CD14-positive monocyte (primary cell): ENCODE data around the gene BDH1. TPM values are rescaled to one million over a fixed set of nuclear protein-coding genes. Genes with fewer than 3 reads are reported as not detected.

ENCODE experiments used
- DNase-seq, 3 donors: peaks; one replicate each; pipeline ENCODE4 v3.0.0-alpha.2; 2011 to 2022
- H2AFZ ChIP-seq: 2 replicates; pipeline ENCODE4 v1.6.0; 2012; ENCODE audit warnings: mild to moderate bottlenecking, low read depth, low read length, inconsistent platforms; ENCODE audit not compliant: insufficient read depth, poor library complexity, severe bottlenecking
- H3K27ac ChIP-seq, 2 donors: 1 replicate in 1 of 2; 2 replicates in 1 of 2; pipeline ENCODE4 v1.5.1; 2012 to 2013; ENCODE audit warnings: low read length in 2 of 2, control low read depth in 1 of 2, inconsistent platforms in 1 of 2, low read depth in 1 of 2, mild to moderate bottlenecking in 1 of 2
- H3K27me3 ChIP-seq, 2 donors: one replicate each; pipeline versions ENCODE4 v1.6.0 to v1.6.1; 2011 to 2013; ENCODE audit warnings: low read length in 2 of 2; ENCODE audit not compliant: control insufficient read depth in 2 of 2, insufficient read depth in 2 of 2
- H3K36me3 ChIP-seq, 2 donors: replicated peaks in 1 of 2; 1 replicate in 1 of 2; 2 replicates in 1 of 2; pipeline versions ENCODE4 v1.5.1 to v1.6.1; 2012 to 2013; ENCODE audit warnings: low read length in 2 of 2, control low read depth in 1 of 2, inconsistent platforms in 1 of 2, mild to moderate bottlenecking in 1 of 2; ENCODE audit not compliant: insufficient read depth in 2 of 2, control insufficient read depth in 1 of 2
- H3K4me1 ChIP-seq, 2 donors: 1 replicate in 1 of 2; 2 replicates in 1 of 2; pipeline versions ENCODE4 v1.5.1 to v1.6.1; 2012 to 2013; ENCODE audit warnings: low read length in 2 of 2, control low read depth in 1 of 2, inconsistent platforms in 1 of 2, mild to moderate bottlenecking in 1 of 2, moderate library complexity in 1 of 2; ENCODE audit not compliant: insufficient read depth in 2 of 2, control insufficient read depth in 1 of 2
- H3K4me2 ChIP-seq: replicated peaks from 2 replicates; pipeline ENCODE3; 2012; ENCODE audit warnings: low read length, moderate library complexity, mild to moderate bottlenecking; ENCODE audit not compliant: poor library complexity, severe bottlenecking; ENCODE audit errors: extremely low read depth
- H3K4me3 ChIP-seq, 3 experiments: fragments of 200-600 bp in 1 of 3; sonication (generic) in 1 of 3; replicated peaks in 1 of 3; 1 replicate in 2 of 3; 2 replicates in 1 of 3; pipeline ENCODE4 v1.5.1; 2011 to 2013; ENCODE audit warnings: low read length in 3 of 3, mild to moderate bottlenecking in 3 of 3, control low read depth in 2 of 3, low read depth in 2 of 3, inconsistent platforms in 1 of 3, moderate library complexity in 1 of 3
- H3K79me2 ChIP-seq: 2 replicates; pipeline ENCODE4 v1.6.0; 2012; ENCODE audit warnings: mild to moderate bottlenecking, control low read depth, inconsistent platforms, low read length, moderate library complexity; ENCODE audit not compliant: insufficient read depth
- H3K9ac ChIP-seq: 2 replicates; pipeline ENCODE4 v1.6.0; 2017; ENCODE audit warnings: low read length, mild to moderate bottlenecking; ENCODE audit not compliant: insufficient read depth, poor library complexity, severe bottlenecking
- H3K9me3 ChIP-seq, 2 donors: replicated peaks in 1 of 2; 1 replicate in 1 of 2; 2 replicates in 1 of 2; pipeline versions ENCODE4 v1.5.1 to v1.6.1; 2012 to 2013; ENCODE audit warnings: low read length in 2 of 2, control low read depth in 1 of 2; ENCODE audit not compliant: control insufficient read depth in 1 of 2, insufficient read depth in 1 of 2
- H4K20me1 ChIP-seq: 2 replicates; pipeline ENCODE4 v1.6.0; 2012; ENCODE audit warnings: mild to moderate bottlenecking, low read length, control low read depth, moderate library complexity; ENCODE audit not compliant: insufficient read depth
- H3K27ac Mint-ChIP-seq, 7 donors: one replicate each; pipeline ENCODE4 v1.8.0; 2020; ENCODE audit warnings: mild to moderate bottlenecking in 7 of 7, mixed read lengths in 7 of 7, moderate library complexity in 6 of 7, inconsistent platforms in 2 of 7
- H3K27me3 Mint-ChIP-seq, 3 donors: one replicate each; pipeline ENCODE4 v1.8.0; 2021 to 2022; ENCODE audit warnings: low read depth in 3 of 3, mild to moderate bottlenecking in 3 of 3, mixed read lengths in 3 of 3, moderate library complexity in 3 of 3, inconsistent platforms in 1 of 3
- H3K36me3 Mint-ChIP-seq, 2 donors: one replicate each; pipeline ENCODE4 v1.8.0; 2020; ENCODE audit warnings: mixed read lengths in 2 of 2, inconsistent platforms in 1 of 2, mild to moderate bottlenecking in 1 of 2
- H3K4me1 Mint-ChIP-seq: one replicate; pipeline ENCODE4 v1.8.0; 2020; ENCODE audit warnings: mild to moderate bottlenecking, mixed read lengths
- H3K4me3 Mint-ChIP-seq, 2 donors: one replicate each; pipeline ENCODE4 v1.8.0; 2020; ENCODE audit warnings: mild to moderate bottlenecking in 2 of 2, mixed read lengths in 2 of 2, moderate library complexity in 1 of 2
- H3K9me3 Mint-ChIP-seq, 7 donors: one replicate each; pipeline ENCODE4 v1.8.0; 2020 to 2022; ENCODE audit warnings: mixed read lengths in 7 of 7, mild to moderate bottlenecking in 6 of 7, moderate library complexity in 6 of 7, inconsistent platforms in 2 of 7
- WGBS: methylation state at CpG from one replicate; pipeline ENCODE4 v1.1.5; 2013; ENCODE audit warnings: missing lambda C conversion rate; ENCODE audit not compliant: insufficient coverage; 5-methylcytosine and 5-hydroxymethylcytosine counted together
- intact Hi-C, 2 donors: fragments of 100-400 bp; cut with micrococcal nuclease; formaldehyde crosslinking; loops; one replicate each; pipeline versions ENCODE4 v1.15.0 to v1.15.1; 2023
- polyA plus RNA-seq, 3 donors: library from polyadenylated mRNA; depleted of rRNA in 1 of 3; unstranded in 2 of 3; stranded (reverse) in 1 of 3; fragments of 300-500 nt in 2 of 3; fragments of >200 nt in 1 of 3; fragmentation: Illumina TruSeq in 2 of 3; gene quantifications; 1 replicate in 2 of 3; 2 replicates in 1 of 3; pipeline ENCODE4 v1.2.3, GENCODE V29; 2012 to 2021
- TF ChIP-seq, protein P1 (sequence below): fragments of 200-600 bp; IDR thresholded peaks from one replicate; pipeline ENCODE4 v1.8.0; 2022; ENCODE audit warnings: antibody characterized with exemption, mild to moderate bottlenecking

The BDH1 gene
- polyA plus RNA-seq, 3 donors = 2.8 to 5.3 (median 5.2) TPM

DNA sequence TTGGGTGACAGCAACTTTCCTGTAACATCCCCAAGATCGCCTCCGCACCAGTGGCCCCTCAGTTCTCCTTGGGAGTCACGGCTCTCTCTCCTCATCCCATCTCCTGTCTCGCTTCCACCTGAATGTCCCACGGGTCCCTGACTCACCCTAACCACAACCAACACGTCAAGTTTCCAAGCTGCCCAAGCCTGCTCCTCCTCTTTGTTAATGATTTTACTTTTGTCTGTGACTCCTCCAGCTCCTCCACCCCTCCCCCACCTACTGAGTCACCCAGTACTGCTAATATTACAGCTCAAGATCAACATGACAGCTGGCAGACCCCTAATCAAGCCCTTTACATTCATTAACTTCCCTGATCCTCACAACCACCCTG, 39.3 kb downstream of the BDH1 start:
- H4K20me1 ChIP-seq = no peaks in the 10 kb centered on the region
- intact Hi-C loops = no loop called here
- H3K9me3 Mint-ChIP-seq = no peaks in the 10 kb centered on the region
- peaks cover 7% of the 10 kb centered on the region for H3K4me1 Mint-ChIP-seq
- H3K4me2 ChIP-seq = no peak overlapping the region
- DNase-seq = peak in 1 of 3 donors; percentile 43
- 83% methylated on average over 6 of the region's 6 CpGs for WGBS
- H2AFZ ChIP-seq = no peak overlapping the region
- no peak overlapping the region for H3K4me3 ChIP-seq
- no peak overlapping the region for H3K9ac ChIP-seq
- peaks cover 0 to 4% of the 10 kb centered on the region in 2 donors for H3K4me1 ChIP-seq
- H3K4me3 Mint-ChIP-seq = no peak overlapping the region
- H3K27ac ChIP-seq = peak overlapping the region in 1 of 2 donors; percentile 11
- peaks cover 26 to 36% of the 10 kb centered on the region in 2 donors for H3K36me3 ChIP-seq
- H3K9me3 ChIP-seq = no peaks in the 10 kb centered on the region
- TF ChIP-seq, protein P1, sequence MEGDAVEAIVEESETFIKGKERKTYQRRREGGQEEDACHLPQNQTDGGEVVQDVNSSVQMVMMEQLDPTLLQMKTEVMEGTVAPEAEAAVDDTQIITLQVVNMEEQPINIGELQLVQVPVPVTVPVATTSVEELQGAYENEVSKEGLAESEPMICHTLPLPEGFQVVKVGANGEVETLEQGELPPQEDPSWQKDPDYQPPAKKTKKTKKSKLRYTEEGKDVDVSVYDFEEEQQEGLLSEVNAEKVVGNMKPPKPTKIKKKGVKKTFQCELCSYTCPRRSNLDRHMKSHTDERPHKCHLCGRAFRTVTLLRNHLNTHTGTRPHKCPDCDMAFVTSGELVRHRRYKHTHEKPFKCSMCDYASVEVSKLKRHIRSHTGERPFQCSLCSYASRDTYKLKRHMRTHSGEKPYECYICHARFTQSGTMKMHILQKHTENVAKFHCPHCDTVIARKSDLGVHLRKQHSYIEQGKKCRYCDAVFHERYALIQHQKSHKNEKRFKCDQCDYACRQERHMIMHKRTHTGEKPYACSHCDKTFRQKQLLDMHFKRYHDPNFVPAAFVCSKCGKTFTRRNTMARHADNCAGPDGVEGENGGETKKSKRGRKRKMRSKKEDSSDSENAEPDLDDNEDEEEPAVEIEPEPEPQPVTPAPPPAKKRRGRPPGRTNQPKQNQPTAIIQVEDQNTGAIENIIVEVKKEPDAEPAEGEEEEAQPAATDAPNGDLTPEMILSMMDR = no peak
- H3K36me3 Mint-ChIP-seq = peaks cover 44 to 51% of the 10 kb centered on the region in 2 donors
- H3K79me2 ChIP-seq = no peaks in the 10 kb centered on the region
- H3K27ac Mint-ChIP-seq = peak overlapping the region in 5 of 7 donors; percentile 37 to 81 (median 65)
- no peaks in the 10 kb centered on the region for H3K27me3 Mint-ChIP-seq
- H3K27me3 ChIP-seq = no peaks in the 10 kb centered on the region

DNA sequence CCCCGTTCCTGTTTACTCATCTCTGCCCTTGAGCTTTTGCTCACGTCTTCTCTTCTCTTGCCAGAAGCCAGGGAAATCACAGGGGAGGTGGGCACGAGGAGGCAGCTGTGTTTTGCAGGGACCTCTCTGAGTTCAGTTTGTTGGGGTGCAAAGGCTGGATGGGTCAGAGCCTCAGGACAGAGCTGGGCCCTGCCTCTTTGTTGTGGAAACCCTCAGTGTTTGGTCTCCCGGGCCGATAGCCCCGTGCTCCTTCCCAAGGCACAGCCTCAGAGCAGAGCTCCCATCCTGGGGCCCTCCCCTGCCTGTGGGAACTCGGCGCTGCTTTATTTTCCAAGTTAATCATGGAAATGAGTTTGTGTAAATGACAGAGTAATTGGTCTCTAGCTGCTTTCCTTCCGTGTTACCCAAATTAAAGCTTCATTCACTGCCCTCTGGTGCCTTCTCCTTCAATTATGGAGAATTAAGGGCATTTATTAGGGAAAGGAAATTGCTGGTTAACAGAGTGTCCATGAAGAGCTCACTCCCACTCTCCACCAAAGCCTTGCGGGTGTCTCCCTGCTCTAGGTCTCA, 40.9 kb downstream of the BDH1 start:
- peaks cover 41 to 48% of the 10 kb centered on the region in 2 donors for H3K36me3 Mint-ChIP-seq
- no peaks in the 10 kb centered on the region for H3K9me3 ChIP-seq
- H3K27me3 ChIP-seq = peaks cover 0 to 1% of the 10 kb centered on the region in 2 donors
- H3K79me2 ChIP-seq = no peaks in the 10 kb centered on the region
- no peak overlapping the region for H3K27ac ChIP-seq
- DNase-seq = no peak
- intact Hi-C loops = no loop called here
- no peak overlapping the region for H3K4me3 Mint-ChIP-seq
- no peak overlapping the region for H3K4me3 ChIP-seq
- no peak overlapping the region for H2AFZ ChIP-seq
- H3K27ac Mint-ChIP-seq = peak overlapping the region in 1 of 7 donors; percentile 9
- H3K9ac ChIP-seq = no peak overlapping the region
- 100% methylated on average over 2 of the region's 10 CpGs for WGBS
- H4K20me1 ChIP-seq = no peaks in the 10 kb centered on the region
- no peak overlapping the region for H3K4me2 ChIP-seq
- H3K27me3 Mint-ChIP-seq = peaks cover 0 to 2% (median 0%) of the 10 kb centered on the region in 3 donors
- H3K4me1 ChIP-seq = peaks cover 5 to 9% of the 10 kb centered on the region in 2 donors
- H3K36me3 ChIP-seq = peaks cover 29 to 37% of the 10 kb centered on the region in 2 donors
- TF ChIP-seq, protein P1 = no peak
- no peaks in the 10 kb centered on the region for H3K9me3 Mint-ChIP-seq
- peaks cover 11% of the 10 kb centered on the region for H3K4me1 Mint-ChIP-seq
